BLaER1 (cell line): ENCODE results near the gene ALPK3.

Experiments used
- H3K27ac ChIP-seq: shearing (Covaris generic); formaldehyde crosslinking; 2 replicates; pipeline ENCODE4 v1.8.1; 2022
- H3K27me3 ChIP-seq: shearing (Covaris generic); formaldehyde crosslinking; 2 replicates; pipeline ENCODE4 v1.8.1; 2022
- H3K36me3 ChIP-seq: shearing (Covaris generic); formaldehyde crosslinking; 2 replicates; pipeline ENCODE4 v1.8.1; 2022
- H3K4me1 ChIP-seq: shearing (Covaris generic); formaldehyde crosslinking; 2 replicates; pipeline ENCODE4 v1.8.1; 2022
- H3K4me2 ChIP-seq: shearing (Covaris generic); formaldehyde crosslinking; 2 replicates; pipeline ENCODE4 v1.8.1; 2022
- H3K4me3 ChIP-seq: shearing (Covaris generic); formaldehyde crosslinking; 2 replicates; pipeline ENCODE4 v1.8.1; 2022
- H3K9ac ChIP-seq: shearing (Covaris generic); formaldehyde crosslinking; 2 replicates; pipeline ENCODE4 v1.8.1; 2022
- H3K9me3 ChIP-seq: shearing (Covaris generic); formaldehyde crosslinking; 2 replicates; pipeline ENCODE4 v1.8.1; 2022
- H4K20me1 ChIP-seq: shearing (Covaris generic); formaldehyde crosslinking; 2 replicates; pipeline ENCODE4 v1.8.1; 2022
- Cebpa-rat ChIP-seq: shearing (Covaris generic); IDR thresholded peaks from 2 replicates; pipeline ENCODE4 v1.8.1; 2022

Gene ALPK3

DNA sequence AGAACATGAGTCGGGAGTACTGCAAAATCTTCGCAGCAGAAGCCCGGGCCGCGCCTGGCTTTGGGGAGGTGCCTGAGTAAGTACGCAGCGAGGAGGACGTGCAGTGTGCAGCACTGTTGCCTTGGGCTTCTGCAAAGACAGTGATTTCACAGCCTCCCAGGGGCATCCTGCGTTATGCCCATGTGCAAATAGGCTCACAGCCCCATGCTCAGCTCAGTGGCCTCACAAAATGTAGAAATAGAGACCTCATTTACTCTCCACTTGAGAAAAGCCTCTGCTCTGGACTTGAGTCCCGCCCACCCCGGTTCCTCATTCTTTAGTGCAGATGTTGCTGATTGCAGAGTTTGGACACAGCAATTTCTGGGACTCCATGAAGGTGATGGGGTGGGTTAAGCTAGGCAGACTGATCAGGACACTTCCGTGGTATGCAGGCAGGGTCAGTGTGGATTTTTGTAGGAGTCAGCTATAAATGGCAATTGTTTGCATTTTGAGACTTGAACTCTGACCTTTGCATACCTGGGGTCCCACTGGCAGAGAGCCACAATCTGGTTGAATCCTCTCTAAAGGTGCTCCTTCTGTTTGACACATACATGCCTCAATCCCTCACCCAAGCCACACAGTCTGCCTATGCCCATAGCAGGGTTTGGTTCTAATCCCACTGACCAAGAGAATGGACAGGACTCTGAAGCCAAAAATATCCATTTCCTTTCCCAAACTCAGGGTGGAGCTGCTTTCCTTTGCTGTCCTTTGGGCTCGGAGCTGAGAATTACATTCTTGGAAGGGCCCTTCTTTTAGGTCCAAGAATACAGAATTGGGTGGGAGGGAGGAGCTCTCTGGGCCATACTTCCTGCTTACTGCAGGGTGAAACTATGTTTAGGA, 46.6 kb downstream of the ALPK3 start:
- Histone ChIP-seq H3K9ac (no peak overlapping the region), H3K27ac (no peak overlapping the region), H3K4me1 (peaks cover 4% of the 10 kb centered on the region; the same call in 1 of the 2 replicates), H3K9me3 (no peaks in the 10 kb centered on the region), H4K20me1 (no peaks in the 10 kb centered on the region), H3K4me3 (no peak overlapping the region), H3K4me2 (no peak overlapping the region), H3K36me3 (no peaks in the 10 kb centered on the region), H3K27me3 (no peaks in the 10 kb centered on the region)
- no peak for TF ChIP-seq Cebpa-rat

DNA sequence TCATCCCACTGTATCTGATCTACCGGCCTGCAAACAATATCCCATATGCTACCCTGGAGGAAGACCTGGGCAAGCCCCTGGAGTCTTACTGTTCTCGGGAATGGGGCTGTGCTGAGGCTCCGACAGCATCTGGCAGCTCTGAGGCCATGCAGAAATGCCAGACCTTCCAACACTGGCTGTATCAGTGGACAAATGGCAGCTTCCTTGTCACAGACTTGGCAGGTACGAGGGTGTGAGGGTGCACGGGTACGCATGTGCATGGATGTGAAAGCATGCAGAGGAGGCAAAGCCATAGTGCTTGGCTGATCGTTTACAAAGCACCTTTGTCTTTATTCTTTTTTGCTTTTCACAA, 47.3 kb downstream of the ALPK3 start:
- Histone ChIP-seq H3K4me3 (no peak overlapping the region), H3K4me1 (peaks cover 7% of the 10 kb centered on the region; the same call in 1 of the 2 replicates), H4K20me1 (no peaks in the 10 kb centered on the region), H3K27ac (no peak overlapping the region), H3K27me3 (no peaks in the 10 kb centered on the region), H3K9ac (no peak overlapping the region), H3K9me3 (no peaks in the 10 kb centered on the region), H3K36me3 (no peaks in the 10 kb centered on the region), H3K4me2 (no peak overlapping the region)
- TF ChIP-seq Cebpa-rat: no peak

DNA sequence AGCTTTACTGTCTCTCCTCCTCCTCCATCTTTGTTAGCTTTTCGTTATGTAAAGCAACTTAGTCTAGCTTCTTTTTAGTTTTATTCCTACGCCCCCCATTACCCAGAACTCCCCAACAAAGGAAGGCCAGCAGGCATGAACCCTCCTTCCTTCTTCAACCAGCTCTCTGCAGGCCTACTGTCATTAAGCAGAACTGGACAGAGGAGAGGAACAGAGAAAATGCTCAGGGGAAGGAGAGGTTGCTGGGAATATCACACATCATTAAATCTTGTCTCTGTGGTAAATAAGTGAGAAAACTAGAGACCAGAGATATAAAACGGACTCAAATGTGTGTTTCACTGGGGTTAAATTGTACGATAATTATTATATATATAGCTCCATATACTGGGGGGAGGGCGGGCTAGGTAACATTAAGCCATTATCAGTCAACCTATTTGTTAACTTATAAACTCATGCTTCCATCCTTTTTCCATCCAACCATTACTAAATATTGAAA, 48.0 kb downstream of the ALPK3 start:
- Histone ChIP-seq H3K4me3 (no peak overlapping the region), H3K4me2 (no peak overlapping the region), H3K9me3 (no peaks in the 10 kb centered on the region), H3K36me3 (no peaks in the 10 kb centered on the region), H3K4me1 (peaks cover 7% of the 10 kb centered on the region; the same call in 1 of the 2 replicates), H3K27ac (no peak overlapping the region), H3K9ac (no peak overlapping the region), H4K20me1 (no peaks in the 10 kb centered on the region), H3K27me3 (no peaks in the 10 kb centered on the region)
- TF ChIP-seq Cebpa-rat: no peak

DNA sequence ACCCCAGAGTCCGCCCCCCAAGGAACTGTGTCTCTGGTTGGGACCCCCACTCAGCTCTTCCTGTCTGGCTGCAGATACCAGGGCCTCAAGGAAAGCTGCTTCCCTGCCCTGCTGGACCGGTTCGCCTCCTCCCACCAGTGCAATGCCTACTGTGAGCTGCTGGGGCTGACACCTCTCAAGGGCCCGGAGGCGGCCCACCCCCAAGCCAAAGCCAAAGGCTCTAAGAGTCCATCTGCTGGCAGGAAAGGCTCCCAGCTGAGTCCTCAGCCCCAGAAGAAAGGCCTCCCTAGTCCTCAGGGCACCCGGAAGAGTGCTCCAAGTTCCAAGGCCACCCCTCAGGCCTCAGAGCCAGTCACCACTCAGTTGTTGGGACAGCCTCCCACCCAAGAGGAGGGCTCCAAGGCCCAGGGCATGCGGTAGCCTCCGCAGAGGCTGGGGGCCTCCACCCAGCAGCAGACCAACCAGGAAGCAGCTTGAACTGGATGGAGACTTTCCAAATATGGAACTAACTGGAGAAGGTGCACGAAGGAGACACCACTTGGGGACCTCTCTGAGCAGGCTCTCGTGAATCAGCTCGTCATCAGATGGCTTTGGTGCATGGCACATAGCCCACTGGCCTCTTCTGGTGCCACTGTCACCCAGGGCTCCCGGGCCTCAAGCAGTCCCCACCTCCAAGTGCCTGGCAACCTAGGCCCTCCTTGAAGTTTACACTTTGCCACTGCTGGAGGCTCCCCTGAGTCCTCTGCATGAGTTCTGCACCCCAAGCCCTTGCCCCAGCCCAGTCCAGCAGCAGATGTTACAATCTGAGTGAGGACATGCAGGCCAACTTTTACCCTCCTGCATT, 51.1 kb downstream of the ALPK3 start:
- Histone ChIP-seq H3K27ac (no peak overlapping the region), H3K4me1 (peaks cover 7% of the 10 kb centered on the region; the same call in 1 of the 2 replicates), H3K9me3 (no peaks in the 10 kb centered on the region), H3K4me2 (no peak overlapping the region), H3K4me3 (no peak overlapping the region), H3K9ac (no peak overlapping the region), H3K27me3 (no peaks in the 10 kb centered on the region), H3K36me3 (no peaks in the 10 kb centered on the region), H4K20me1 (no peaks in the 10 kb centered on the region)
- no peak for TF ChIP-seq Cebpa-rat

DNA sequence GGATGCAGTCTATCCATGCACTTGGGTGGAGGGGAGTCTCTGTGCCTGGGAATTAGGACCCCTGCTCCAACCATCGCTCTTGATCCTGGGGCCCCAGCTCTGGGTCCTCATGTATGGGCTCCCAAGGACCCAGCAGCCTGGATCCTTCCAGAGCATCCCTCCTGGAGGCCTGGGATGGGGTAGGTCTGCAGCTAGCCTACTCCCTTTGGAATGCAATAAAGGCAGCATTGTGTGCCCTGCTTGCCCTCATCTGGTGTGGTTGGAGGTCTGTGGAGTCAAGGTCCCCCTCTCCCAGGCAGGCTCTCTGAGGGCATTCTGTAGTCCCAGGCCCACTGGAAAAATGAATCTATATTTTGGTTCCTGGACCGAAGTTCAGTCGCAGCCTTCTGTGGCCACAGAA, 52.4 kb downstream of the ALPK3 start:
- Histone ChIP-seq H4K20me1 (no peaks in the 10 kb centered on the region), H3K4me1 (peaks cover 7% of the 10 kb centered on the region; the same call in 1 of the 2 replicates), H3K4me2 (no peak overlapping the region), H3K27me3 (no peaks in the 10 kb centered on the region), H3K27ac (peak overlapping the region; percentile 13; the same call in 1 of the 2 replicates), H3K36me3 (no peaks in the 10 kb centered on the region), H3K9me3 (no peaks in the 10 kb centered on the region), H3K4me3 (no peak overlapping the region), H3K9ac (no peak overlapping the region)
- TF ChIP-seq Cebpa-rat: no peak

DNA sequence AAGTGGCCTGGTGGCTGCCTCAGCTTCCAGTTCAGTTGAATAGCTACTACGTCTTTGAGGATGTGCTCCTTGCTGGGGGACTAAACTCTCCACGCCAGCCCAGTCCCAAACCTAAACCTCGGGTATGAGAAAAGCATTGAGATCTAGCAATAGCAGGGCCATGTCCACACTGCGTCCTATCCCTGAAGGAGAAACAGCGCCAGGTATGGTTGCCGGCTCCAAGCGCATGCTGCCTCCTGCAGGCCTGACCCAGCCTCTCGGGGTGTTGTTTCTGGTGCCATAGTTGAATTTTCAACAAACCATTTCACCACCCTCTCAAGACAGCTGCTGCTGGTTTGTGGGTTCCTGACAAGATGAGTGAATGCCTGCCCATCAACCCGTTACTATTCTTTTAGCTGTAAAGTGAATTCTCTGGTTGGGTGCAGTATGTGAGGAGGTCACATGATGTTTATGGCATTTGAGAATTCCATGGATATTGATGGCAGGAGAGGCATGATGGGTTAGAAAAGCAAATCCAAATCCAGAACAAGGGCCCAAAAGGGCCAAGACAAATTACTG, 54.4 kb downstream of the ALPK3 start:
- H3K27ac ChIP-seq: no peak overlapping the region
- no peaks in the 10 kb centered on the region for H4K20me1 ChIP-seq
- no peak overlapping the region for H3K9ac ChIP-seq
- H3K4me2 ChIP-seq: no peak overlapping the region
- no peak for TF ChIP-seq Cebpa-rat
- H3K9me3 ChIP-seq: no peaks in the 10 kb centered on the region
- H3K4me3 ChIP-seq: no peak overlapping the region
- no peaks in the 10 kb centered on the region for H3K27me3 ChIP-seq
- peaks cover 7% of the 10 kb centered on the region; the same call in 1 of the 2 replicates for H3K4me1 ChIP-seq
- H3K36me3 ChIP-seq: no peaks in the 10 kb centered on the region

DNA sequence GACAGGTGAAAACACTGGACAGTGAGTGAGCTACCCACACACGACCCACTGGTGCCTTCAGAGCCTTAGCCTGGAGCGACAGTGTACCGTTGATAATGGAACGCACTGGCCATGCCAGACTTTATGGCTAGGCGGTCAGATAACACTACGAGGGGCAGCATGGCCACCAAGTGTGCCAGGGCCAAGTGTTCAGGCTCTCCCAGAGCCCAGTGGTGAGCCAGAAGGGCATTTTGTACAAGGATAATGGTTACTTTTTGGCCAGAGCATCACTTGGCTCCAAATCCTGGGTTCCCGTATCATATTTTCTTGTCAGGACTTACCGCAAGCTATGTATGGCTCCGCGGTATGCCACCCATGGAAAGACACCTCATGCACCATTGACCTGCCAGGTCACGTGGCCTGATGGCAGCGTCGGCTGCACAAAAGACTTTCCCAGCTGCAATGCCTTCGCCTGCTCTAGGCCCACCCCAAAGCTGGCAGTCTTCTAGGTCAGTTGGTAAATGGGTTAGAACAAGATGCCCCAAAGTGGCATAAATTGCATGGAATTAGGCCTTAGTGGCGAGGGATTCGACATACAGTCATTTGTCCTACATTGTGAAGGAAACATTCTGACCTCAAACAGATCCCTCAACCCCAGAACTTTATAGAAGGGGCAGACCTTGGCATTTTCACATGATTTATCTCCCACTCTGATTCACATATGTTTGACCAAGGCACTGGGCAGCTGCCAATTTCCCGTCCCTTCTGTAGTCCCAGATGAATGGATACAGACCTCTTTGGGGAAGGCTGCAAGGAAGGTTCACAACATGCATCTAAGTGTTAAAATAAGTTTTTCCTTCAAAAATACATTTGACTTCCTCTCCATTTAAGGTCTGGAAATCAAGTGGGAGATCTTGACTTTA, 55.1 kb downstream of the ALPK3 start:
- Histone ChIP-seq H3K9ac (no peak overlapping the region), H3K36me3 (no peaks in the 10 kb centered on the region), H4K20me1 (no peaks in the 10 kb centered on the region), H3K27ac (no peak overlapping the region), H3K4me3 (no peak overlapping the region), H3K4me1 (peaks cover 7% of the 10 kb centered on the region; the same call in 1 of the 2 replicates), H3K27me3 (no peaks in the 10 kb centered on the region), H3K9me3 (no peaks in the 10 kb centered on the region), H3K4me2 (no peak overlapping the region)
- TF ChIP-seq Cebpa-rat: no peak

DNA sequence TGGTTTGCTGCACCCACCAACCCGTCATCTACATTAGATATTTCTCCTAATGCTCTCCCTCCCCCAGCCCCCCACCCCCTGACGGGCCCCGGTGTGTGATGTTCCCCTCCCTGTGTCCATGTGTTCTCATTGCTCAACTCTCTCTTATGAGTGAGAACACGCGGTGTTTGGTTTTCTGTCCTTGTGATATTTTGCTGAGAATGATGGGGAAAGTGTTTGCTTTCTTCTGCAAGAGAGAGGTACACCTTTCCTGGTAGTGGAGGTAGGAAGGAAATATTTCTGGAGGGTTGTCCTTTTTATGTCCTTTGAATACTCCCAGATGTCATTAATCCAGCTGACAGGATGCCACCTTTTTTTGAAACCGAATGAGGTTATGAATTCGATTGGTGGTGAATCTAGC, 56.8 kb downstream of the ALPK3 start:
- H4K20me1 ChIP-seq: no peaks in the 10 kb centered on the region
- TF ChIP-seq Cebpa-rat: no peak
- H3K4me2 ChIP-seq: no peak overlapping the region
- H3K4me1 ChIP-seq: peaks cover 1% of the 10 kb centered on the region; the same call in 1 of the 2 replicates
- no peak overlapping the region for H3K27ac ChIP-seq
- H3K36me3 ChIP-seq: no peaks in the 10 kb centered on the region
- no peak overlapping the region for H3K4me3 ChIP-seq
- no peaks in the 10 kb centered on the region for H3K27me3 ChIP-seq
- H3K9ac ChIP-seq: no peak overlapping the region
- H3K9me3 ChIP-seq: no peaks in the 10 kb centered on the region
